NB4 (cell line): Measurements from ENCODE around the gene SALL3.

Experiments
- DNase-seq: peaks from one replicate; pipeline ENCODE4 v3.0.0; 2010; ENCODE audit warnings: low read depth
- H3K4me3 ChIP-seq: one replicate; pipeline ENCODE4 v1.5.1; 2011; ENCODE audit warnings: mild to moderate bottlenecking, low read depth, low read length, moderate library complexity
- MYC ChIP-seq: IDR thresholded peaks from 2 replicates; pipeline ENCODE4 v1.6.1; 2011; ENCODE audit warnings: low read depth, low read length
- POLR2A ChIP-seq: IDR thresholded peaks from 2 replicates; pipeline ENCODE4 v1.6.1; 2011; ENCODE audit warnings: mild to moderate bottlenecking; ENCODE audit not compliant: insufficient read length; ENCODE audit errors: extremely low read depth
- TF ChIP-seq, protein P1 (sequence below): IDR thresholded peaks from one replicate; pipeline ENCODE4 v1.5.1; 2012; ENCODE audit warnings: low read depth, low read length
- TF ChIP-seq, protein P2 (sequence below): IDR thresholded peaks from 2 replicates; pipeline ENCODE4 v1.6.1; 2011; ENCODE audit warnings: low read depth, low read length

Gene SALL3

DNA sequence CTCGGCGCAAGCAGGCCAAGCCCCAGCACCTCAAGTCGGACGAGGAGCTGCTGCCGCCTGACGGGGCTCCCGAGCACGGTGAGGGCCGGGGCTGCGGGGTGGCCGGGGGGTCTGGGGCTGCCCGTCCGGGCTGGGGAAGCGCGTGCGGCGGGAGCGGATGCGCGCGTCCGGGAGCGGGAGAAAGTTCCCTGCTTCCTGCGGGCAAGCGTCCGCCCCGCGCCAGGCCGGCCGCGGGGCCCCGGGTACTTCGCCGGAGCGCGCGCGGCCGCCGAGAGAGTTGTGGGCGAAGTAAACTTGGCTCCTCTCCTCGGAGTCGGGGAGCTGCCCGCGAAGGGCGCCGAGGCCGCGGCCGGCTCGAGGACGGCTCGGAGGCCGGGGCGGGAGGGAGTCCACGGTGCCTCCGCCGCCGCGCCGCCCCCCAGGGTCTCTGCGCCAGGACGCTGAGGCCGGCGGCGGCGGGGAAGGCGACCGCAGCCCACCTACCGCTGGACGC, 707 bp downstream of the SALL3 start:
- DNase-seq, result no peak
- no peak overlapping the region for H3K4me3 ChIP-seq
- TF ChIP-seq, protein P1, sequence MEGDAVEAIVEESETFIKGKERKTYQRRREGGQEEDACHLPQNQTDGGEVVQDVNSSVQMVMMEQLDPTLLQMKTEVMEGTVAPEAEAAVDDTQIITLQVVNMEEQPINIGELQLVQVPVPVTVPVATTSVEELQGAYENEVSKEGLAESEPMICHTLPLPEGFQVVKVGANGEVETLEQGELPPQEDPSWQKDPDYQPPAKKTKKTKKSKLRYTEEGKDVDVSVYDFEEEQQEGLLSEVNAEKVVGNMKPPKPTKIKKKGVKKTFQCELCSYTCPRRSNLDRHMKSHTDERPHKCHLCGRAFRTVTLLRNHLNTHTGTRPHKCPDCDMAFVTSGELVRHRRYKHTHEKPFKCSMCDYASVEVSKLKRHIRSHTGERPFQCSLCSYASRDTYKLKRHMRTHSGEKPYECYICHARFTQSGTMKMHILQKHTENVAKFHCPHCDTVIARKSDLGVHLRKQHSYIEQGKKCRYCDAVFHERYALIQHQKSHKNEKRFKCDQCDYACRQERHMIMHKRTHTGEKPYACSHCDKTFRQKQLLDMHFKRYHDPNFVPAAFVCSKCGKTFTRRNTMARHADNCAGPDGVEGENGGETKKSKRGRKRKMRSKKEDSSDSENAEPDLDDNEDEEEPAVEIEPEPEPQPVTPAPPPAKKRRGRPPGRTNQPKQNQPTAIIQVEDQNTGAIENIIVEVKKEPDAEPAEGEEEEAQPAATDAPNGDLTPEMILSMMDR, result no peak
- no peak for TF ChIP-seq POLR2A
- no peak for TF ChIP-seq MYC
- TF ChIP-seq, protein P2, sequence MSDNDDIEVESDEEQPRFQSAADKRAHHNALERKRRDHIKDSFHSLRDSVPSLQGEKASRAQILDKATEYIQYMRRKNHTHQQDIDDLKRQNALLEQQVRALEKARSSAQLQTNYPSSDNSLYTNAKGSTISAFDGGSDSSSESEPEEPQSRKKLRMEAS, result no peak

DNA sequence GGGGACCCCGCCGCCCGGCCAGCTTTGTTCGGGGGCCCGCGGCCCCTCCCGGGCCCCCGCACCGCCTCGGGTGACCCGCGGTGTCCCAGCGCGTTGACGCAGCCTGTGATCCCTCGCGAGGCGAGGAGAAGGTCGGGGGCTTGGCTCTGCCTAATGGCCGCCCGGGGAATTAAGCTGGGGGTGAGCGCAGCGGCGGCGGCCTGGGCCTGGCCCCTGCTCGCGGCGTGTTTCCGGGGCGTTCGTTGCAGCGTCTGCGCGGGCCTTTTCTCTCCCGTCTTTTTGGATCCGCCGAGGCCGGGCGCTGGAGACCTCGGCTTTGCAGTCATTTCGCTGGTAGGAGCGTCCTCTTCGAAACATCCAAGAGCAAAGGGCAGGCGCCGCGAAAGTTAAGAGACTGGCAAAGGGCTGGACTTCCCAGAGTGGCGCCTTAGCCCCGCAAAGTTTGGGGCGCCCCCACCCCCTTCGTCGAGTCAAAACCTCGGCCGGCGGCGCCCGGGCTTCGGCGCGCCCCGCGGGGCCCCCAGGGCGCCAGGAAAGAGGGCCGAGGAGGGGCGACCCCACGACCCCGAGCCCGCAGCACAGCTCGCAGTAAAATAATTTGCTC, 1.3 kb downstream of the SALL3 start:
- TF ChIP-seq POLR2A (no peak), MYC (no peak)
- TF ChIP-seq, protein P2, result no peak
- TF ChIP-seq, protein P1, result no peak
- no peak for DNase-seq
- no peak overlapping the region for H3K4me3 ChIP-seq

DNA sequence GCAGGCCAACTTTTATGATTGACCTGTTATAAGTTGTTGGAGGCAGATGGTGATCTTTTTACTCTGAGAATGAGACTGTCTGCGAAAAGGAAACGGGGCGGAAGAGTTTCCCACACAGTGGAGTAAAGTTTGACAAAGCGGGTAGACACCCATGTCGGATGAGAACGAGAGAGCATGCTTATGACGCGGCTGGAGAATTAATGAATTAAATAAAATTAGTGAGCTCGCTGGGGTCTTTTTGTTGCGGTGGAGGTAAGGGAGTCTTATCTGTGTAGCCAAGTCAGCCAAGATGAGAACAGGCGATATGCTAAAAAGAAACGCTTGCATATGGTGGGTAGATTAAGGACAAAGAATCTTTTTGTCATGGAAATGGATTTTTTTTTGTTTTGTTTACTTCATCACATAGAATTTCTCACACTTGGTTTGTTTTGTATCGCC, 1.8 kb downstream of the SALL3 start:
- TF ChIP-seq, protein P2, result no peak
- no peak for TF ChIP-seq POLR2A
- no peak for TF ChIP-seq MYC
- TF ChIP-seq, protein P1, result no peak
- DNase-seq, result no peak
- H3K4me3 ChIP-seq, result no peak overlapping the region

DNA sequence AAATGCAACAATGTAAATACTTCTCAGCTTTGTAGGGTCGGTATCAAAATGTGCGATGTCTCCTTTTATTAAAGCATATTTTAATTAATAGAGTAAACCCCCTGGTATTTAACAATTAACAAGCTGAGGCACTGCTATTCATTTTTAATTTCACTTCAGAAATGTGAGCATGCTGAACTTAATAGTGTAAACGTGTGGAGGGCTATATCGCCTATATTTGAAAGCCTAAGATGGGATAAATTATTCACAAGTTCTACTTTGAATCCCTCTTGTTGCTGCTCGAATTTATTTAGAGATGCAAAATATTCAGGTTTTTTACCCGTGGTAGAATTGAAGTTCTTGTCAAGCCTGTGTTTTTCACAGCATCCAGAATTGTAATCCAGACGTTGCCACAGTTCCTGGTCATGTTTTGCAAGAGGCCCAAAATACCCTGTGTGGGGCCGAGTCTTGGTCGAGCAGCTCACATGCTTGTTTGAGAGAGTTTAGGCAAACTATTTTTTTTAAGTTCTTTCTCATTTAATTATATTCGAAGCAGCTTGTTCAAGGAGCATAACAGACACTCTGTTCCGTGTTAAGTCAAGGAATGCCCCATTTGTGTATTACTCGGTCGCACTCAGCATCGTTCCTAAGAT, 2.5 kb downstream of the SALL3 start:
- peak; percentile 57 for DNase-seq
- no peak overlapping the region for H3K4me3 ChIP-seq
- TF ChIP-seq, protein P2, result no peak
- TF ChIP-seq POLR2A, result no peak
- TF ChIP-seq, protein P1, result no peak
- no peak for TF ChIP-seq MYC

DNA sequence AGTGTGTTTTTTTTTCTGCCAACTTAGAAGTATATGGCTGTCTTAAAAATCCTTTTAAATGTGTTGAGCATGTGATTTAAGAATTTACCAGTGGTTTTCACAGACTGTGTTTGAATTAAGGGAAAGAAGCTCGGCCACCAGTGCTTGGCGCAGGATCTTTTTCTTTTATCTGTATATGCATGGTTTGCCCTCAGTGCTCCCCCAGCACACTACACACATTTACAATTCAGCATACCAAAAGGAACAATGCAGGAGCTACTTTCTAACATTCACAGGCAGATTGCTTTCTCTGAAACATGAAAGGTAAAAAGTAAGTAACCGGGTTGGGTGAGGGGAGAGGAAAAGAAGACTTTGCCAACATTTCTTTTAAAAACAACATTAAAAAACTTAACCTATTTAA, 3.9 kb downstream of the SALL3 start:
- no peak for DNase-seq
- H3K4me3 ChIP-seq, result no peak overlapping the region
- TF ChIP-seq MYC (no peak), POLR2A (no peak)
- TF ChIP-seq, protein P1, result no peak
- TF ChIP-seq, protein P2, result no peak
